Osteoblast (primary cell): ENCODE measurements around the gene WWOX. TPM values are rescaled to one million over a fixed set of nuclear protein-coding genes. Genes with fewer than 3 reads are reported as not detected.

Source experiments
- DNase-seq: peaks from one replicate; pipeline ENCODE4 v3.0.0; 2011; ENCODE audit warnings: low spot score, mixed read lengths; ENCODE audit not compliant: insufficient read length; ENCODE audit errors: missing footprints
- H2AFZ ChIP-seq: 2 replicates; pipeline ENCODE4 v1.6.0; 2011; ENCODE audit warnings: mild to moderate bottlenecking, low read length
- H3K27ac ChIP-seq: 2 replicates; pipeline ENCODE4 v1.5.1; 2011; ENCODE audit warnings: mild to moderate bottlenecking, low read depth, low read length, moderate library complexity
- H3K27me3 ChIP-seq: 2 replicates; pipeline ENCODE4 v1.6.0; 2012; ENCODE audit warnings: mild to moderate bottlenecking, control low read depth, inconsistent platforms, low read length, moderate library complexity; ENCODE audit not compliant: insufficient read depth
- H3K36me3 ChIP-seq: 2 replicates; pipeline ENCODE4 v1.5.1; 2011; ENCODE audit warnings: mild to moderate bottlenecking, low read length, control low read depth, moderate library complexity; ENCODE audit not compliant: insufficient read depth
- H3K4me1 ChIP-seq: 2 replicates; pipeline ENCODE4 v1.5.1; 2011; ENCODE audit warnings: mild to moderate bottlenecking, low read length, control low read depth, moderate library complexity; ENCODE audit not compliant: insufficient read depth
- H3K4me2 ChIP-seq: 2 replicates; pipeline ENCODE4 v1.6.0; 2011; ENCODE audit warnings: mild to moderate bottlenecking, low read length; ENCODE audit not compliant: insufficient read depth
- H3K4me3 ChIP-seq: fragments of 200-600 bp; sonication (generic); 3 replicates; pipeline ENCODE4 v1.5.1; 2012; ENCODE audit warnings: mild to moderate bottlenecking, low read length, inconsistent platforms; ENCODE audit not compliant: insufficient read depth
- H3K79me2 ChIP-seq: 2 replicates; pipeline ENCODE4 v1.6.0; 2012; ENCODE audit warnings: mild to moderate bottlenecking, low read length, control low read depth, inconsistent platforms; ENCODE audit not compliant: insufficient read depth
- H3K9me3 ChIP-seq: 2 replicates; pipeline ENCODE4 v1.5.1; 2011; ENCODE audit warnings: low read depth, low read length, control low read depth
- H4K20me1 ChIP-seq: 2 replicates; pipeline ENCODE4 v1.6.0; 2012; ENCODE audit warnings: mild to moderate bottlenecking, low read length, control low read depth; ENCODE audit not compliant: insufficient read depth
- total RNA-seq: library from RNA; depleted of rRNA; stranded (reverse); fragments of >200 nt; gene quantifications from 2 replicates; pipeline ENCODE4 v1.2.3, GENCODE V29; 2012
- TF ChIP-seq, protein P1 (sequence below): IDR thresholded peaks from 2 replicates; pipeline ENCODE4 v1.5.1; 2011; ENCODE audit warnings: mild to moderate bottlenecking, low read depth, low read length, moderate library complexity; ENCODE audit errors: extremely low read depth

The WWOX gene
- total RNA-seq, 1 donor, result 23.9 TPM

DNA sequence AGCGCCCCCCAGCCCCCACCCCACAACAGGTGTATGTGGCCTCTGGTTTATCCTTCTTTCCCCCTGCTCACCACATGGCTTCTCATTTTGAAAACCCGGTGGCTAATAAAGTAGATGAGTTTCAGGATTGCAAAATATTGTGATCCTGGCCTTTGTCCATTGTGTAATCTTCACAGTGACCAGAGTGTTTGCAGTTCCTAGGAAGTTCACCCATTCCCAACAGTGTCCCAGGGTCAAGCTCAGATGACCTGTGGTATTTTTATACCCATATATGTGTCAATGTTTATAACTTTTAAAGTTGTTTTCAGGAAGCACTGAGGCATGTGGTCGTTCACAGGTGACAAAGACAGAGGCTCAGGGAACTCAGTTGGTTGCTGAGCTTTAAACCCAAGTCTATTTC lies 721.9 kb downstream of the WWOX start:
- no peak for DNase-seq
- H3K27ac ChIP-seq, result no peak overlapping the region
- no peak overlapping the region for H2AFZ ChIP-seq

DNA sequence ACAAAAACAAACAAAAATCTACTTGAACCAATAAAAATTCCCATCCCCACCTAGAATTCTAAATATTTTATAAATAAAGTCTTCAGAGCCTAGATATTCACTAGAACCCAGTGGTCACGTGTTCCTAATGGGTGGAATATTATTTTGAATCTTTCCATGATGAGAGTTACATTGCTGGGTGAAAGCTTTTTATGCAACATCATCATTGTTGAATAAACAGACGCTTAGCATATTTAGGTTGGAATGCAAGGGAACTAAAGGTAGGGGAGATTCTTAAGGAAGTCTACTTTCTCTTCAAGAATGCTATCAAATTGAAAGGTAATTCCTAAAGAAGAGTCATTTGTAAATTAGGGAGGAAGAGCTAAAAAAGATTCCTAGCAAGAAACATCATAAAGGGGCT lies 723.1 kb downstream of the WWOX start:
- no peaks in the 10 kb centered on the region for H4K20me1 ChIP-seq
- DNase-seq, result no peak
- H3K36me3 ChIP-seq, result no peaks in the 10 kb centered on the region
- no peak overlapping the region for H3K4me2 ChIP-seq
- H3K9me3 ChIP-seq, result no peaks in the 10 kb centered on the region
- no peaks in the 10 kb centered on the region for H3K27me3 ChIP-seq
- no peak overlapping the region for H3K27ac ChIP-seq
- no peak overlapping the region for H2AFZ ChIP-seq
- no peaks in the 10 kb centered on the region for H3K79me2 ChIP-seq
- H3K4me1 ChIP-seq, result no peaks in the 10 kb centered on the region
- TF ChIP-seq, protein P1, sequence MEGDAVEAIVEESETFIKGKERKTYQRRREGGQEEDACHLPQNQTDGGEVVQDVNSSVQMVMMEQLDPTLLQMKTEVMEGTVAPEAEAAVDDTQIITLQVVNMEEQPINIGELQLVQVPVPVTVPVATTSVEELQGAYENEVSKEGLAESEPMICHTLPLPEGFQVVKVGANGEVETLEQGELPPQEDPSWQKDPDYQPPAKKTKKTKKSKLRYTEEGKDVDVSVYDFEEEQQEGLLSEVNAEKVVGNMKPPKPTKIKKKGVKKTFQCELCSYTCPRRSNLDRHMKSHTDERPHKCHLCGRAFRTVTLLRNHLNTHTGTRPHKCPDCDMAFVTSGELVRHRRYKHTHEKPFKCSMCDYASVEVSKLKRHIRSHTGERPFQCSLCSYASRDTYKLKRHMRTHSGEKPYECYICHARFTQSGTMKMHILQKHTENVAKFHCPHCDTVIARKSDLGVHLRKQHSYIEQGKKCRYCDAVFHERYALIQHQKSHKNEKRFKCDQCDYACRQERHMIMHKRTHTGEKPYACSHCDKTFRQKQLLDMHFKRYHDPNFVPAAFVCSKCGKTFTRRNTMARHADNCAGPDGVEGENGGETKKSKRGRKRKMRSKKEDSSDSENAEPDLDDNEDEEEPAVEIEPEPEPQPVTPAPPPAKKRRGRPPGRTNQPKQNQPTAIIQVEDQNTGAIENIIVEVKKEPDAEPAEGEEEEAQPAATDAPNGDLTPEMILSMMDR, result no peak
- no peak overlapping the region for H3K4me3 ChIP-seq

More for the DNA sequence above, 721.9 kb downstream of the WWOX start:
- TF ChIP-seq, protein P1, result no peak
- Histone ChIP-seq H3K36me3 (no peaks in the 10 kb centered on the region), H3K4me1 (no peaks in the 10 kb centered on the region), H3K4me2 (no peak overlapping the region), H3K79me2 (no peaks in the 10 kb centered on the region), H3K9me3 (no peaks in the 10 kb centered on the region), H3K27me3 (no peaks in the 10 kb centered on the region), H3K4me3 (no peak overlapping the region), H4K20me1 (no peaks in the 10 kb centered on the region)

DNA sequence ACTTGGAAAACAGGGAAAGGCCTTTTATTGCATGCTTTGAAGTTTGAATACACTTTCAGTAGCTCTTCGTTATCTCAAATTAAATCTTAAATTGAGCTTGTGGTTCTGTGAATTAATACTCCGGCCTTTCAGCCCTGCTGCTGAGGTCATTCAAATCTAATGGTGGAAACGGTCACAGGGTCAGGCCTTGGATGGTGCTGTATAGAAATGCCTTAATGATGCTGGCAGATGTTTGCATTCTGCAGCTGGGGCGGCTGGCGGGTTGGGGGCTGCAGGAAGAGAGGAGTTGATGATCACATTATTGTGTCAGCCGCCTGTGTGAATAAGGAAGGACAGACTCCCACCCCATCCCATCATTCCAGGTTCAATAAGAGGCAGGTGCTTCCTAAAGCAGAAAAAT lies 723.6 kb downstream of the WWOX start:
- H3K9me3 ChIP-seq, result no peaks in the 10 kb centered on the region
- no peak overlapping the region for H3K4me2 ChIP-seq
- no peaks in the 10 kb centered on the region for H3K36me3 ChIP-seq
- DNase-seq, result no peak
- H3K79me2 ChIP-seq, result no peaks in the 10 kb centered on the region
- TF ChIP-seq, protein P1, result no peak
- H3K27me3 ChIP-seq, result no peaks in the 10 kb centered on the region
- no peaks in the 10 kb centered on the region for H3K4me1 ChIP-seq
- no peak overlapping the region for H3K27ac ChIP-seq
- no peak overlapping the region for H2AFZ ChIP-seq
- no peaks in the 10 kb centered on the region for H4K20me1 ChIP-seq
- H3K4me3 ChIP-seq, result no peak overlapping the region

DNA sequence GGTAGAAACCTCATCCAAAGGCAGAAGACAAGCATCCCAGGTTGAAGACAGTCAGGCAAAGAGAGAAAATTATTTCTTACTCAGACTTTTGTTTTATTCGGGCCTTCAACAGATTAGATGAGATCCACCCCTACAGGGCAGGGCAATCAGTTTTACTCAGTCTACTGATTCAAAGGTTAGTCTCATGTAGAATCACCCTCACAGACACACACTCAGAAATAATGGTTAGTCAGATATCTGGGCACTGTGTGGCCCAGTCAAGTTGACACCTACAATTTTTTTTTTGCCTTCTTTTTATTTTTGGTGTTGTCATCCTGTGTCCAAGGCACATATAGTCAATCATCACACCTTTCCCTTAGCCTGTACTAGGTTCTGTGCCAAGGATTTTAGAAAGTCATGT lies 729.8 kb downstream of the WWOX start:
- H4K20me1 ChIP-seq, result no peaks in the 10 kb centered on the region
- DNase-seq, result no peak
- no peak overlapping the region for H3K4me2 ChIP-seq
- no peaks in the 10 kb centered on the region for H3K79me2 ChIP-seq
- no peak overlapping the region for H3K4me3 ChIP-seq
- H2AFZ ChIP-seq, result no peak overlapping the region
- H3K4me1 ChIP-seq, result no peaks in the 10 kb centered on the region
- TF ChIP-seq, protein P1, result no peak
- no peaks in the 10 kb centered on the region for H3K27me3 ChIP-seq
- H3K9me3 ChIP-seq, result peaks cover 2% of the 10 kb centered on the region
- no peaks in the 10 kb centered on the region for H3K36me3 ChIP-seq
- H3K27ac ChIP-seq, result no peak overlapping the region
